Spleen (tissue), 7 donors: Measurements from ENCODE around the gene RNF224.

Experiments
- CTCF ChIP-seq, 11 experiments: fragments of 200-600 bp in 7 of 11; fragments of 450-650 bp in 4 of 11; sonication (generic) in 4 of 11; IDR thresholded peaks in 8 of 11; conservative IDR thresholded peaks in 3 of 11; 1 replicate in 7 of 11; 2 replicates in 4 of 11; pipeline versions ENCODE4 v1.4.0 to v1.8.0; 2016 to 2021; ENCODE audit warnings: antibody characterized with exemption in 11 of 11, inconsistent platforms in 4 of 11, mild to moderate bottlenecking in 1 of 11
- POLR2A ChIP-seq, 3 donors: fragments of 450-650 bp; IDR thresholded peaks; one replicate each; pipeline ENCODE4 v1.5.1; 2017; ENCODE audit warnings: antibody characterized with exemption in 3 of 3, mild to moderate bottlenecking in 1 of 3
- donor health status: DM: no; HTN: no; CAD: no; lungs with moderate emphysema.
- donor health status: DM: no; HTN: no; CAD: no.
- donor health status: DM: no; HTN: no; CAD: no.

DNA sequence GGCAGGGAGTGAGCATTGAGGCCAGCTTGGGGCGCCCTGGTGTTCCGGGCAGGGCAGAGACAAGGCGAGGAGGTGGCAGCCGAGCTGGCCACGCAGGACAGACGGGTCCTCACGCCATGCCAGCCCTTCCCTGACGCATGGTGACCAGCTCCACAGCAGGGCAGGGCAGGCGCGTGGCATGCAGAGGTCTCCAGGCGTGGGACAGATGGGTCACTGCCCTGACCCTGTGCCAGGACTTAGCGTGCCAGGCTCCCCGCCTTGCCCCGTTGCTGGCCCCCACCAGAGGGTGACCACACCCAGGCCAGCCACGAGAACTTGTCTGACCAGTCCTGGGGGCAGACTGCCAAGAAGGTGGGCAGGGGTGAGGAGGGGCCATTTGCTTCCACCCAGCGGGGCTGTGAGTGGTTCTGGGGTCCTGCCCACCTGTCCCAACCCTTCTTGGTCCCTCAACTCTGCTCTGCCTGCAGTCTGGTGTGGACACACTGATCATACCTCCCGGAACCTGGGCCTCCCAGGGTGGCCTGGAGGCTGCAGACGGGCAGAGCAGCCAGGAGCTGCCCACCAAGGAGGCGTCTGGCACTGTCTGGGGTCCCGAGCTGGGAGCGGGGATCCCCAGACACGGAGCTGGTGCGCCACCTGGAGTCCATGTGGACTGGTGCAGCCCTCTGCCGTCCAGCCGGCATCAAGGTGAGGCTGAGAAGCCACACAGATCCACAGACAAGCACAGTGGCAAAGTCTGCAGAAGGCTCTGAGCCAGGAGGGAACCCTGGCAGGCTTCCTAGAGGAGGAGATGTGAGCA lies at the start of gene RNF224:
- TF ChIP-seq CTCF (IDR thresholded peaks at IDR 0.05 in 8 of 11, conservative IDR thresholded peaks at IDR 0.05 in 3 of 11) (peak; percentile 86 to 98 (median 94)), POLR2A (IDR thresholded peaks at IDR 0.05) (no peak)
